Natural killer cell treated with Interleukin-12 subunit alpha and Interleukin-12 subunit beta and Interleukin-15 and Interleukin-18, amount 100 ng/mL, for 72 hours (primary cell): Measurements from ENCODE around the gene SPATA21. TPM values are rescaled to one million over a fixed set of nuclear protein-coding genes. Genes with fewer than 3 reads are reported as not detected.

ENCODE experiments used
- ATAC-seq, 2 donors: fragments of 150-1000 bp; cut with Tn5 transposase in 1 of 2; sonication (Bioruptor Pico), chemical (Tn5 transposase) in 1 of 2; 2 replicates each; pipeline ENCODE4 v1.10.0; 2021
- DNase-seq: peaks from one replicate; pipeline ENCODE4 v3.0.0; 2022; ENCODE audit warnings: low spot score
- H3K27ac Mint-ChIP-seq, 2 donors: 1 replicate in 1 of 2; 2 replicates in 1 of 2; pipeline ENCODE4 v1.8.0; 2022; ENCODE audit warnings: mixed read lengths in 2 of 2, mild to moderate bottlenecking in 1 of 2, moderate library complexity in 1 of 2
- H3K27me3 Mint-ChIP-seq, 2 donors: 1 replicate in 1 of 2; 2 replicates in 1 of 2; pipeline ENCODE4 v1.8.0; 2022; ENCODE audit warnings: mixed read lengths in 2 of 2
- H3K36me3 Mint-ChIP-seq: one replicate; pipeline ENCODE4 v1.8.0; 2022; ENCODE audit warnings: mixed read lengths
- H3K4me1 Mint-ChIP-seq, 2 donors: 1 replicate in 1 of 2; 2 replicates in 1 of 2; pipeline ENCODE4 v1.8.0; 2022; ENCODE audit warnings: low read depth in 2 of 2, mixed read lengths in 2 of 2, mild to moderate bottlenecking in 1 of 2
- H3K4me3 Mint-ChIP-seq: one replicate; pipeline ENCODE4 v1.8.0; 2022; ENCODE audit warnings: mixed read lengths
- H3K9me3 Mint-ChIP-seq: 2 replicates; pipeline ENCODE4 v1.8.0; 2022; ENCODE audit warnings: mixed read lengths
- total RNA-seq, 2 donors: library from RNA; stranded (reverse); gene quantifications; one replicate each; pipeline ENCODE4 v1.2.3, GENCODE V29; 2022

SPATA21 gene
- total RNA-seq, 2 donors from 2014 or later, result not detected

DNA sequence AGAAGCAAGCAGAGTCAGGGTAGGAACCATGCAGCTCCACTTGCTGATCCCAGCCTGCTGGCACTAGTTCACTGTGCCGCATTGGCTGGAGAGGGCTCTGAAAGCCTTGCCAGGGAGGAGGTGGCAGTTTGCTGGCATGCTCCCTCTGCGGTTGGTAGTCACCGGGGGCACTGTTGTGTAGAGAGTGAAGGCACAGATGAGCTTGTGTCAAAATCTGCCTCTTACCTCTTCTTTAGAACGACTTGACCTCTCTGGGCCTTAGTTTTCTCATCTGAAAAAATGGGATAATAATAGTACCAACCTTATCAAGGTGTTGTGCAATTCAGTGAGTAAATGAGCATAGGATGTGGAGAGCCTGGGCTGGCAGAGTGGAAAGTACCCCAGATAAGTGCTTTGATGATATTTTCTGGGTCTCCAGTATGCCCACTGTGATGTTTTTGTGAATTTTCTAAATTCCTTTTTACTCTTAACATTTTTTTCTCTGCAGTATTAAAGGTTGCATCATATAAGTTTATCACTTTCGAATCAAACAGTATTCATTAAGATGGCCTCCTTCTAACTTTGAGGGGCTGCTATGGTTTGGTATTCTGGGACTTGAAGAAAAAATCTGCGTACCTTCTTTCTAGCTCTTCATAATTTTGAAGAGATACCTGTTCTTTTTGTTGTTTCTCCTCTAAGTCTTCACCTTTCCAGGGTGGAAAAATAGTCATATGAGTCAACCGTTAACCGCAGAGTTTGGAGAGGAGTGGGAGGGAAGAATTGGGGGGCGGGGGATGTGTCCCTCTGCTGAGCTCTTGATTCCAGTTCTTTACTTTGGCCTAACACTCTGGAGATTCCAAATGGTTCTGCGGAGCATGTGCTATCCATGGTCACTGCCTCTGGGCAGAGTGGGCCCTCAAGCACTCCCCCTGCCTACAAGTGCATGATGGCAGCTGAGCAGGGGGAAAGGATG is 43.4 kb downstream of the SPATA21 start:
- H3K27me3 Mint-ChIP-seq, result no peaks in the 10 kb centered on the region
- H3K4me3 Mint-ChIP-seq, result peak overlapping the region; percentile 36
- peaks cover 42 to 57% of the 10 kb centered on the region in 2 donors for H3K4me1 Mint-ChIP-seq
- no peaks in the 10 kb centered on the region for H3K9me3 Mint-ChIP-seq
- peak overlapping the region; percentile 85 to 96 for H3K27ac Mint-ChIP-seq
- DNase-seq (no peak), ATAC-seq (no peak)
- H3K36me3 Mint-ChIP-seq, result no peaks in the 10 kb centered on the region

DNA sequence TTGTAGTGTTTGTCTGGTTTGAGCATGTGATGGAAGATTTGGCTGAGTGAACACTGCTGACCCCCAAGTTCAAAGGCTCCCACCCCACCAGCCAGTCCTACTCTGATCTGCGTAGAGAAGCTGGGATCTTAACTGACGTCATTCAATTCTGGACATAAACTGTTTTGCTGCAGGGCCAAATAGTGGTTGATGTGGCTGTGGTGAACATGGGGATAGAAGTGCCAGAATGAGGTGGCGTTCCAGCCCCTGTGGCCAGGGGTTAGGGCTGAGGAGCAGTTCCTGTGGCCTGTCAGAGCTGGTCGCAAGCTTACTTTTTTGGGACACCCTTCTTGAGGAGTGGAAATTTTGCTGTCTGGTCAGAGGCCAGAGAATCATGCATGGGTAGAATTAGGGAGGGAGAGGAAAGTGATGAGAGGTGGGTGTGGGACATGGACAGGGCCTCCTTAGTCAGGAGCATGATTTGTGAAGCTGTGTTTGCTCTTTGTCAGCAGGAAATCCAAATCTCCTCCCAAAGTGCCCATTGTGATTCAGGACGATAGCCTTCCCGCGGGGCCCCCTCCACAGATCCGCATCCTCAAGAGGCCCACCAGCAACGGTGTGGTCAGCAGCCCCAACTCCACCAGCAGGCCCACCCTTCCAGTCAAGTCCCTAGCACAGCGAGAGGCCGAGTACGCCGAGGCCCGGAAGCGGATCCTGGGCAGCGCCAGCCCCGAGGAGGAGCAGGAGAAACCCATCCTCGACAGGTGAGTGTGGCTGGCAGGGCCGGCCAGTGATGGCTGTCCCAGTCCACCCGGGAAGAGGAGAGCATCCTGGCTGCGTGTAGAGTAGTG is 44.3 kb downstream of the SPATA21 start:
- no peaks in the 10 kb centered on the region for H3K9me3 Mint-ChIP-seq
- DNase-seq, result peak; percentile 68
- no peaks in the 10 kb centered on the region for H3K36me3 Mint-ChIP-seq
- no peaks in the 10 kb centered on the region for H3K27me3 Mint-ChIP-seq
- peak; percentile 54 to 74 for ATAC-seq
- peak overlapping the region; percentile 68 for H3K4me3 Mint-ChIP-seq
- H3K27ac Mint-ChIP-seq, result peak overlapping the region; percentile 85 to 96
- H3K4me1 Mint-ChIP-seq, result peaks cover 45 to 55% of the 10 kb centered on the region in 2 donors

DNA sequence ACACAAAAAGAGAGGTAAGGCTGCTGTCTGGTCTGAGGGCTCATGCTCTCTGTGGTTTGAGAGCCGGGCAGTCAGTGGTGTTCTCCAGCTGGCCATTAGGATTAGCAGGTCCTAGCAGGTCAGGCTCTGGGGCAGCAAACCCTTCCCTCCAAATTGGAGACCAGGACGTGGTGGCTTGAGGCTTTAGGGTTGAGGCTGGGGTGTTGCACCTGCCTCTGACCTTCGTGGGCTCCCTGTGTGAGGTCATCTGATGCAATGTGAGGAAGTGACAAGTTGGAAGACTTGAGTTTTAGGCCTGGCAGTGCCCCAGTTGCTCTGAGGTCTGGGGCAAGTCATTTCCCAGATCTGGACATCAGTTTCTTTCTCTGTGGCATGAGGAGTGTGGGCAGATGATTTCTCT is 45.8 kb downstream of the SPATA21 start:
- no peaks in the 10 kb centered on the region for H3K27me3 Mint-ChIP-seq
- H3K4me3 Mint-ChIP-seq, result peak overlapping the region; percentile 68
- H3K27ac Mint-ChIP-seq, result peak overlapping the region; percentile 85 to 96
- ATAC-seq, result peak; percentile 68 to 78
- H3K36me3 Mint-ChIP-seq, result no peaks in the 10 kb centered on the region
- H3K9me3 Mint-ChIP-seq, result no peaks in the 10 kb centered on the region
- DNase-seq, result peak; percentile 69
- H3K4me1 Mint-ChIP-seq, result peaks cover 58 to 59% of the 10 kb centered on the region in 2 donors

DNA sequence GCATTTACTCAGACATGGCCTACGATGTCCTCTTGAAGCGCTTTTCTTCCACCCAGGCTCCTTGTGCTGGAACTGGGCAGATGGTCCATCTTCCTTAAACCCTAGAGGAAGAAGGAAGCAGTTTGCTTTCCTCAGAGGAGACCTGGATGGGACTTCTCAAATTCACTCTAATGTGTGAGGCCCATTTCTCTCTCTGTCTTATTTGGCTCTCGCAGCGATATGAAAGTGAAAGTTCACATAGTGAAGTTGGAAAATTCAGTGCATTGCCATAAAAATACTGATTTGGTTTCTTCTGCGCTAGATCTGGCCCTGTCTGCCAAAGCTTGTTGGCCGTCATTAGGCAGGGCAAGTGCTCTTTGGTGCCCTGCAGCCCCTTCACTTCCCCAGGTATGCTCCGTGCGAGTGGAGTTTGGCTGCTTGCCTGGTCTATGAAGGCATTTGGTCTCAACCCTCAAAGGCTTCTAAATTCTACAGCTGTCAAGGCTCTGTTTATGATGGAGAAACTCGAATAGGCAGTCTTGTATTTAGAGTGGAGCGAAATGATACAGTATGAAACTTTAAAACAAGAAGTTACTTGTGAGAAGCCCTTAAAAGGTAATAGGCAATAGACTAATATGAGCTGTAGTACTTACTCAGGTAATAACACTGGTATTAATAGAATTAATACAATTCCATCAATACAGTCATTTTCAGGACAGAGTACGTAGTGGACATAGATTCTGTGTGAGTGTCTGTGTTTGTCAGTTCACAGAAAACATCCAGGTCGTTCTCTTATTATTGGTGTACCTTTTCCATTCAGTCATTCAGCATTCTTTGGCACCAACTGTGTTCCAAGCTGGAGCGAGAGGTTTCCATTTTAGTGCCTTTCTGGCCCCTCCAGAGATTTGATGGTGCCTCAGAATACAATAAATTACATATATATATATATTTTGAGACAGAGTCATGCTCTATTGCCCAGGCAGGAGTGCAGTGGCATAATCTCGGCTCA is 49.7 kb downstream of the SPATA21 start:
- H3K9me3 Mint-ChIP-seq, result no peaks in the 10 kb centered on the region
- peaks cover 70 to 78% of the 10 kb centered on the region in 2 donors for H3K4me1 Mint-ChIP-seq
- ATAC-seq (no peak), DNase-seq (no peak)
- peak overlapping the region; percentile 77 for H3K4me3 Mint-ChIP-seq
- peak overlapping the region; percentile 16 to 76 for H3K27ac Mint-ChIP-seq
- H3K36me3 Mint-ChIP-seq, result peaks cover 4% of the 10 kb centered on the region
- no peaks in the 10 kb centered on the region for H3K27me3 Mint-ChIP-seq

DNA sequence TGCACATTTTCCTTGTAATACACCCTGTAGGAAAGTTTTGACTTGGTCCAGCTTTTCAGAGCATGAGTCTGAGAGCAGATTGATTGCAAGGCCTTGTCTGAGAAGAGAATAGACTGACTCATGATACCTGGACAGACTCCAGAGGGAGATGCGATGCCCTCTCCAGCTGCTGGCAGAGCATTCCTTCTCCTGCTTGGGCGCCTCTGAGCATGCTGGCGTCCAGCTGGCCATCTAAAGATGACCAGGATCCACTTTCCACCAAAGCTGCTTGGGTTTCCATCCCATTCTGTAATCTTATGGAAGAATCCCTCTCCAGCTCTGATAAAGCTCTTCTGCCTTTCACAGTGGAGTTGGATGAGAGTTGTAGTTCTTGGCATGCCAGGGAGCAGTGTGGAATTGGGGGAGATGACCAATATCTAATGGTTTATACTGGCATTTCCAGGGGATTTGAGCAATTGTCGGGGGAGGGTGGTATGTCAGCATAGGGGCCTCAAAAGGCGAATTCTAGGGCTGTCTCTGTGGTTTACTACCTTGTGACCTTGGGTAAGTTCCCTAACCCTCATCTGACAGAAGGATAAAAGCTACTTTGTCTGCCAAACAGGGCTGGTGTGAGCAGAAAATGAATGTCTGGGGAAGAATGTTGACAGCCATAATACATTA is 50.6 kb downstream of the SPATA21 start:
- Mint-ChIP-seq H3K27ac (peak overlapping the region; percentile 16 to 76), H3K9me3 (no peaks in the 10 kb centered on the region), H3K4me3 (peak overlapping the region; percentile 77), H3K4me1 (peaks cover 65 to 74% of the 10 kb centered on the region in 2 donors), H3K27me3 (no peaks in the 10 kb centered on the region), H3K36me3 (peaks cover 4% of the 10 kb centered on the region)
- peak in 1 of 2 donors; percentile 44 for ATAC-seq
- no peak for DNase-seq

DNA sequence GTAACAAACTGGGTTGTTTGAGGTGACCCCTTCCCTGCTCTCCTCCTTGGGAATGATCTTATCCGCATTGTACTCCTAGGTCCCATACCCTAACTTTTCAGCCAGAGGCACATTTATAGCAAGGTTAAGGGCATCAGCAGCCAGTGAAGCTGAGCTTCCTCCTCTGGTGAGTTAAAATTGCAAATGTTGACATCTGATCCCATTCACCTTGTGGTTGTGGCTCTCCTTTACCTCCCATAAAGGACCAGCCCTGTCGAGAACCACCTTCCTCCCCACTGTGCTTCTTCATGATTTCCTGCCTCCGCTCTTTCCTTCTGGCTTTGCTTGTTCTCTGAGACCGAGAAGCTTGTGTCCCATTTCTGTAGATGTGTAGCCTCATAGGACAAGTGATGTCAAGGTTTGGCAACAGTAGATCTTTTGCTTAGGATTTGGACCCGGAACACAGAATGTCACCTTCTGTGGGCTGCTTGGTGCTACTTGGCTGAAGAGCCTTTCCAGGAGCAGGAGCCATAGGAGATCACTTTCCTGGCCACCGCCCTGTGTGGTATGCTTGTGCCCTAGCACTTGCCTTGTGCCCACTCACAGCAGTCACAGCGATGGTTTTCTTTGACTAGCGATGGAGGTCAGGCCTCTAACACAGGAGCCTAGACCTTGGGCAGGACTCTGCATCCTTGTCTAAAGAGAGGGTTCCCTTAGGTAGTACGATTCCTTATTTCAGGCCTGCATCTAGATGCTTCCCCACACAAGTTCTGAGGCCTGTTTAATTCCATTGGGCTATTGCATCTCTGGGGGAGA is 51.4 kb downstream of the SPATA21 start:
- Mint-ChIP-seq H3K4me1 (peaks cover 59 to 67% of the 10 kb centered on the region in 2 donors), H3K27me3 (no peaks in the 10 kb centered on the region), H3K4me3 (peak overlapping the region; percentile 77), H3K27ac (peak overlapping the region; percentile 16 to 76), H3K9me3 (no peaks in the 10 kb centered on the region), H3K36me3 (peaks cover 4% of the 10 kb centered on the region)
- ATAC-seq (peak in 1 of 2 donors; percentile 34), DNase-seq (no peak)

DNA sequence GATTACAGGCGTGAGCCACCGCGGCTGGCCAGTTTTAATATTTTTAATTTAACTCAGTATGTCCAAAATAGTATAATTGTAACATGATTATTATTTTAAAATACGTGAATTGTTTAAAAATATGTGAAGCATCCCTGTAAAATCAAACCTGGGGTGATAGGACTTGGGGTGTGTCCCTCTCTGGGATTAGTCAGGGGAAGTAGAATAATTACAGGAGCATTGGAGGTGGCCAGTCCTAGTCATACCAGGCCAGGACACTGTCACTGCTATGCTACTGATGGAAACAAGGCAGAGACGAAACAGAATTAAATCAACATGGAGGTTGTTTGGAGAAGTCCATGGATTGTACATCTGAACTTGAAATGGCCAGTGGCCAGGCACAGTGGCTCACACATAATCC is 53.3 kb downstream of the SPATA21 start:
- peak overlapping the region; percentile 11 for H3K4me3 Mint-ChIP-seq
- peaks cover 58 to 60% of the 10 kb centered on the region in 2 donors for H3K4me1 Mint-ChIP-seq
- ATAC-seq (no peak), DNase-seq (no peak)
- H3K27ac Mint-ChIP-seq, result peak overlapping the region; percentile 16 to 76
- H3K9me3 Mint-ChIP-seq, result no peaks in the 10 kb centered on the region
- no peaks in the 10 kb centered on the region for H3K27me3 Mint-ChIP-seq
- H3K36me3 Mint-ChIP-seq, result peaks cover 4% of the 10 kb centered on the region

DNA sequence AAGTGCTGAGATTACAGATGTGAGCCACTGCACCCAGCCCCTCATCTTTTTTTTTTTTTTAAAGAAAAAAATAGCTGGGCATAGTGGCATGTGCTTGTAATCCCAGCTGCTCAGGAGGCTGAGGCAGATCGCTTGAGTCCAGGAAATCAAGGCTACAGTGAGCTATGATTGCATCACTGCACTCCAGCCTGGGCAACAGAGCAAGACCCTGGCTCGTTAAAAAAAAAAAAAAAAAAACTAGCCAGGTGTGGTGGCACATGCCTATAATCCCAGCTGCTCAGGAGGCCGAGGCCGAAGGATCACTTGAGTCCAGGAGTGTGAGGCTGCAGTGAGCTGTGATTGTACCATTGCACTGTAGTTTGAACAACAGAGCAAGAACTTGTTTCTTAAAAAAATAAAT is 56.4 kb downstream of the SPATA21 start:
- no peak for ATAC-seq
- Mint-ChIP-seq H3K4me1 (peaks cover 59 to 63% of the 10 kb centered on the region in 2 donors), H3K27me3 (no peaks in the 10 kb centered on the region), H3K36me3 (peaks cover 4% of the 10 kb centered on the region), H3K4me3 (no peak overlapping the region), H3K9me3 (no peaks in the 10 kb centered on the region), H3K27ac (no peak overlapping the region)
- no peak for DNase-seq

DNA sequence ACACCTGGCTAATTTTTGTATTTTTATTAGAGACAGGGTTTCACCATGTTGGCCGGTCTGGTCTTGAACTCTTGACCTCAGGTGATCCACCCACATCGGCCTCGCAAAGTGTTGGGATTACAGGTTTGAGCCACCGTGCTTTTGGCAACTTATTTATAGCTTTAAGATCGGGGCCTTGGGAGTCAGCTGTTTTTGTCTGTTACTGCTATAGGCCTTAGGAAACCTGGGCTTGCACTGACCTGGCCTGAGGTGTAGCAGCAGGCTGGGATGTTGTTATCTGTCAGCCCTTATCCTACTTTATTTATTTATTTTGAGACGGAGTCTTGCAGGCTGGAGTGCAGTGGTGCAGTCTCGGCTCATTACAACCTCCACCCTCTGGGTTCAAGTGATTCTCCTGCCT is 58.8 kb downstream of the SPATA21 start:
- DNase-seq, result no peak
- H3K4me3 Mint-ChIP-seq, result no peak overlapping the region
- peak overlapping the region in 1 of 2 donors; percentile 65 for H3K27ac Mint-ChIP-seq
- peaks cover 61% of the 10 kb centered on the region in 2 donors for H3K4me1 Mint-ChIP-seq
- no peak for ATAC-seq
- H3K36me3 Mint-ChIP-seq, result peaks cover 4% of the 10 kb centered on the region
- H3K9me3 Mint-ChIP-seq, result no peaks in the 10 kb centered on the region
- H3K27me3 Mint-ChIP-seq, result no peaks in the 10 kb centered on the region

DNA sequence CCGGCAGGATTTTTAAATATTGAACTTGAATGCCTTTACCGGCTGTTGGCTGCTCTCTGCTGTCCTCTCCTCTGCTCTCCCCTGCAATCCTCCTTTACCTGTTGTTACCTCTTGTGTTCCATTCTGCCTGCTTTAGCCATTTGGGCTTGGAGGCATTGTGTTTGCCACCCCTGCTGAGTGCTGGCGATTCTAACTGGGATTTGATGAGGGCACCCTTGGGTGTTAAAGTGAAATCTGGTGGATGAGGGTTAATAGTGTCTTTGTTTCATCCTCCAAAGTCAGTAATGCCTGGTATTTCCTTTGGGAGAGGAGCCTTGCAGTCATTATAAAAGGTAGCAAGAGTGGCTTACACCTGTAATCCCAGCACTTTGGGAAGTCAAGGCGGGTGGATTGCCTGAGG is 60.3 kb downstream of the SPATA21 start:
- Mint-ChIP-seq H3K27me3 (no peaks in the 10 kb centered on the region), H3K4me3 (no peak overlapping the region), H3K36me3 (peaks cover 8% of the 10 kb centered on the region)

DNA sequence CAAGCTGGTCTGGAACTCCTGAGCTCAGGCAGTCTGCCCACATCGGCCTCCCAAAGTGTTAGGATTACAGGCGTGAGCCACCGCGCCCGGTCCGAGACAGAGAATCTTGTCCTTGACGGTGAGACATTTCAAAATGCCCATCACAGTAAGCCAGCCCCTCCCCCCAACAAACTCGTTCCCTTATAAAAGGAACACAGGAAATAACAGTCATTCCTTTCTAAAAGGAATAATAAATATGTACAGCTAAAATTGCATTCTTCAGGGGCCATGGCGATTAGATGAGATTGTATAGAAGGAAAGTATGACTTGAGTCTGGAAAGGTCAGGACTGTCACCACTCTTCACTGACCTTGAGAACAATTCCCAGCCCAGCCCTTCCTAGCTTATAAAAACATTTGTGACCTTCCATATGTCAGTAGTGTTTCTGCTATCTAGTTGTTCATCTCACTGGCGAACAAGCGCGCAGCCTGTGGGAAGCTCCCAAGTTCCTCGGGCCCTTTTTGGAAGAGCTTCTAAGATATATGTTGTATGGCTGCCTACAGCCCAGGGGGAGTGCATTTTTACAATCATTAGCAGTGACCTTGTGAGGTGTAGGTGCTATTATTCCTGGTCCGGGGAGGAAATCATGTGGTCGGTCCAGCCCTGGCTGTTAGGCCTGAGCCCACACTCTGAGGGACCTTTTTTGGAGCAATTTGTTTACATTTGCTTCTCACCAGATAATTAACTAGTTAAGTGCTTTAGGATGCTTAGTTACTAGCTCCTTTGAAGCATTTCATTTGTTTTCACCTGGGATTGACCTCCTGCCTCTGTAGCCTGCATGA is 61.5 kb downstream of the SPATA21 start:
- peaks cover 6% of the 10 kb centered on the region for H3K9me3 Mint-ChIP-seq
- peaks cover 8% of the 10 kb centered on the region for H3K36me3 Mint-ChIP-seq
- ATAC-seq (no peak), DNase-seq (no peak)
- peak overlapping the region; percentile 39 for H3K4me3 Mint-ChIP-seq
- H3K27me3 Mint-ChIP-seq, result no peaks in the 10 kb centered on the region
- H3K4me1 Mint-ChIP-seq, result peaks cover 71 to 73% of the 10 kb centered on the region in 2 donors
- peak overlapping the region; percentile 55 to 86 for H3K27ac Mint-ChIP-seq

More for the DNA sequence above, 60.3 kb downstream of the SPATA21 start:
- ATAC-seq (no peak), DNase-seq (no peak)
- peaks cover 66 to 68% of the 10 kb centered on the region in 2 donors for H3K4me1 Mint-ChIP-seq
- peaks cover 6% of the 10 kb centered on the region for H3K9me3 Mint-ChIP-seq
- H3K27ac Mint-ChIP-seq, result peak overlapping the region in 1 of 2 donors; percentile 65
